OCI-LY1 (cell line): ENCODE data around the gene CAMTA1.

ENCODE experiments used
- H2AFZ ChIP-seq: fragments of 200-600 bp; sonication (generic), shearing (Covaris generic); 2 replicates; pipeline ENCODE4 v1.6.0; 2014; ENCODE audit warnings: antibody characterized with exemption, mild to moderate bottlenecking, low read length
- H3F3A ChIP-seq: fragments of 200-600 bp; sonication (generic), shearing (Covaris generic); 2 replicates; pipeline ENCODE4 v1.6.0; 2014; ENCODE audit warnings: mild to moderate bottlenecking, antibody characterized with exemption, low read length, moderate library complexity; ENCODE audit not compliant: insufficient read depth
- H3K27ac ChIP-seq: fragments of 200-600 bp; sonication (generic); 2 replicates; pipeline ENCODE4 v1.5.1; 2014; ENCODE audit warnings: low read length, mixed run types, mild to moderate bottlenecking, low read depth; ENCODE audit not compliant: poor library complexity, severe bottlenecking
- H3K27me3 ChIP-seq: fragments of 200-600 bp; sonication (generic); 2 replicates; pipeline ENCODE4 v1.6.0; 2014; ENCODE audit warnings: antibody characterized with exemption, mild to moderate bottlenecking, low read length, moderate library complexity; ENCODE audit not compliant: insufficient read depth
- H3K36me3 ChIP-seq: fragments of 200-600 bp; sonication (generic); 2 replicates; pipeline ENCODE4 v1.6.1; 2014; ENCODE audit warnings: mild to moderate bottlenecking, antibody characterized with exemption, low read length, moderate library complexity, mixed read lengths; ENCODE audit not compliant: insufficient read depth
- H3K4me1 ChIP-seq: fragments of 200-600 bp; sonication (generic); 2 replicates; pipeline ENCODE4 v1.5.1; 2014; ENCODE audit warnings: mild to moderate bottlenecking, low read length, moderate library complexity; ENCODE audit not compliant: insufficient read depth, severe bottlenecking
- H3K4me2 ChIP-seq: fragments of 200-600 bp; sonication (generic), shearing (Covaris generic); 2 replicates; pipeline ENCODE4 v1.6.1; 2014; ENCODE audit warnings: low read length
- H3K4me3 ChIP-seq: fragments of 200-600 bp; sonication (generic); 2 replicates; pipeline ENCODE4 v1.5.1; 2014; ENCODE audit warnings: low read length, low read depth, mild to moderate bottlenecking, mixed read lengths; ENCODE audit not compliant: poor library complexity, severe bottlenecking
- H3K79me2 ChIP-seq: fragments of 200-600 bp; shearing (Covaris generic); 2 replicates; pipeline ENCODE4 v1.6.1; 2016; ENCODE audit warnings: mixed run types, low read length, mixed read lengths; ENCODE audit not compliant: insufficient read depth
- H3K9ac ChIP-seq: fragments of 200-600 bp; sonication (generic), shearing (Covaris generic); 2 replicates; pipeline ENCODE4 v1.6.1; 2014; ENCODE audit warnings: mild to moderate bottlenecking, low read length, mixed read lengths
- H3K9me2 ChIP-seq: fragments of 200-600 bp; sonication (generic), shearing (Covaris generic); 2 replicates; pipeline ENCODE4 v1.6.1; 2014; ENCODE audit warnings: low read depth, mild to moderate bottlenecking, low read length, mixed read lengths
- H3K9me3 ChIP-seq: fragments of 200-600 bp; shearing (Covaris generic); 2 replicates; pipeline ENCODE4 v1.6.1; 2014; ENCODE audit warnings: low read length, mixed read lengths
- H4K20me1 ChIP-seq: fragments of 200-600 bp; sonication (generic), shearing (Covaris generic); 2 replicates; pipeline ENCODE4 v1.6.0; 2016; ENCODE audit warnings: mild to moderate bottlenecking, low read length; ENCODE audit not compliant: insufficient read depth
- EZH2 ChIP-seq: fragments of 200-600 bp; sonication (generic), shearing (Covaris generic); IDR thresholded peaks from 2 replicates; pipeline ENCODE4 v1.8.0; 2017; ENCODE audit warnings: borderline replicate concordance, mixed run types, mild to moderate bottlenecking, antibody characterized with exemption, low read length, moderate library complexity, mixed read lengths
- TF ChIP-seq, protein P1 (sequence below): fragments of 200-600 bp; sonication (generic), shearing (Covaris generic); IDR thresholded peaks from 2 replicates; pipeline ENCODE4 v1.5.1; 2017; ENCODE audit warnings: mild to moderate bottlenecking, antibody characterized with exemption, low read length, moderate library complexity, mixed read lengths

Gene CAMTA1

DNA sequence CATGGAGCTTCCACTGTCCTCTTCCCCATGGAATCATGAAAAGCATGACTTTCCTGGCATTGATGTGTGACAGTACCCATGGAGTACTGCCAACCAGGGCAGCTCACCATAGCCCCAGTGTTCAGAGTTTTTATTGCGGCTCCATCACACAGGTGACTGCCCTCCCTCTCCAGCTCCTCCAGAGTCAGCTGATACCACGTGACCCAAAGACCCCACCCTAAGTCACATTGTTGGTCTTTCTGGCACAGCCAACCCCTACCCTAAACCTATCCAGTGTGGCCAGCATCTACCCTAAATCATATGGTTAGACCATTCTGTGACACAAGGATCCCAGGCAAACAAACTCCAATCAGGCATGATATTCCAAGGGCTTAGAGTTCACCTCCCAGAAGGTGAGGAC, 908.4 kb downstream of the CAMTA1 start:
- no peaks in the 10 kb centered on the region for H3K4me1 ChIP-seq
- H3K79me2 ChIP-seq: no peaks in the 10 kb centered on the region
- no peak overlapping the region for H2AFZ ChIP-seq
- no peak overlapping the region for H3K4me3 ChIP-seq
- H3K36me3 ChIP-seq: no peaks in the 10 kb centered on the region; the same call in 1 of the 2 replicates
- H3K4me2 ChIP-seq: no peak overlapping the region
- H3K9me3 ChIP-seq: no peaks in the 10 kb centered on the region
- no peaks in the 10 kb centered on the region for H4K20me1 ChIP-seq
- H3F3A ChIP-seq: no peaks in the 10 kb centered on the region
- H3K9me2 ChIP-seq: no peaks in the 10 kb centered on the region
- H3K9ac ChIP-seq: no peak overlapping the region
- TF ChIP-seq, protein P1, sequence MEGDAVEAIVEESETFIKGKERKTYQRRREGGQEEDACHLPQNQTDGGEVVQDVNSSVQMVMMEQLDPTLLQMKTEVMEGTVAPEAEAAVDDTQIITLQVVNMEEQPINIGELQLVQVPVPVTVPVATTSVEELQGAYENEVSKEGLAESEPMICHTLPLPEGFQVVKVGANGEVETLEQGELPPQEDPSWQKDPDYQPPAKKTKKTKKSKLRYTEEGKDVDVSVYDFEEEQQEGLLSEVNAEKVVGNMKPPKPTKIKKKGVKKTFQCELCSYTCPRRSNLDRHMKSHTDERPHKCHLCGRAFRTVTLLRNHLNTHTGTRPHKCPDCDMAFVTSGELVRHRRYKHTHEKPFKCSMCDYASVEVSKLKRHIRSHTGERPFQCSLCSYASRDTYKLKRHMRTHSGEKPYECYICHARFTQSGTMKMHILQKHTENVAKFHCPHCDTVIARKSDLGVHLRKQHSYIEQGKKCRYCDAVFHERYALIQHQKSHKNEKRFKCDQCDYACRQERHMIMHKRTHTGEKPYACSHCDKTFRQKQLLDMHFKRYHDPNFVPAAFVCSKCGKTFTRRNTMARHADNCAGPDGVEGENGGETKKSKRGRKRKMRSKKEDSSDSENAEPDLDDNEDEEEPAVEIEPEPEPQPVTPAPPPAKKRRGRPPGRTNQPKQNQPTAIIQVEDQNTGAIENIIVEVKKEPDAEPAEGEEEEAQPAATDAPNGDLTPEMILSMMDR: no peak
- TF ChIP-seq EZH2: no peak
- H3K27ac ChIP-seq: no peak overlapping the region
- no peaks in the 10 kb centered on the region; the same call in 1 of the 2 replicates for H3K27me3 ChIP-seq

DNA sequence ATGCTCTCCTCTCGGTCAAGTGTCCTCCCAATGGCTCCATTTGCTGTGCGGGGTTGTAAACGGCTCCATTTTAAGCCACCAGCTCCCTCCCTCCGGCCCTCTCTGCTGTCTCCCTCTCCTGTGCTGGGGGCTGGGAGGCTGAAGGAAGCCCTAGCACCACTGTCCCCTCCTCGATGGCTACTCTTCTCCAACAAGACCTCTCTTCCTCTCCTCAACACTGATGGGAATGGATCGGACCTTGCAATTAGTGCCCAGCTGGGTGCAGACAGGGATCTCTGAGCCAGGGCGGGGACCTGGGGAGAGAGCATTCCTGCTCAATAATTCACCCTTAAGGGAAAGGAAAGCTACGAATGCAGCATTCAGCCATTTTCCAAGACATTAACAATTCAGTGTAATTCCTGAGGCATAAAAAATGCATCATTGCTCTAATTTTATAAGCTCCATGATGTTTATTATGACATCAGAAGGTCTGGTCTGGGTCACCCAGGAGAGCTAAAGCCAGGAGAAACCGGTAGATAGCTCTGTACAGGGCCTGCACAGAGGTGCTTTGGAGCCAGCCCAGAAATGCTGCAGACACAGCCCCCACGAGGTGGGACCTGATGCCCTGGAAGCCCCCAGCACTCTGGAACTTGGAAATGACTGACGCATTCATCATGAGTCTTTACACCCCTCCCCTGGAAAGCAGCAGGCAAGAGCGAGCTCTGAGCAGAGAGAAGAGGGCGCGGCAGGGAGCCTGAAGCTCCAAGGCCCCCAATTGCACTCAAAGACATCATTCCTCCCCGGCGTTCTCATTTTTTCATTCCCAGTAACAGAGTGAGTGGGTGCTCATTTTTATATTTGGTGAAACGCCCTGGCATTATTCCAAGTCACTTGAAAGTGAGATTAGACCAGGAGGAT, 909.6 kb downstream of the CAMTA1 start:
- Histone ChIP-seq H3K36me3 (no peaks in the 10 kb centered on the region; the same call in 1 of the 2 replicates), H3K27me3 (no peaks in the 10 kb centered on the region; the same call in 1 of the 2 replicates), H3K9me3 (no peaks in the 10 kb centered on the region), H3K9ac (no peak overlapping the region), H3K27ac (no peak overlapping the region), H3K9me2 (no peaks in the 10 kb centered on the region), H3K4me2 (no peak overlapping the region), H4K20me1 (no peaks in the 10 kb centered on the region), H3K4me3 (no peak overlapping the region), H3F3A (no peaks in the 10 kb centered on the region), H3K79me2 (no peaks in the 10 kb centered on the region), H3K4me1 (no peaks in the 10 kb centered on the region), H2AFZ (no peak overlapping the region)
- TF ChIP-seq, protein P1: no peak
- no peak for TF ChIP-seq EZH2

DNA sequence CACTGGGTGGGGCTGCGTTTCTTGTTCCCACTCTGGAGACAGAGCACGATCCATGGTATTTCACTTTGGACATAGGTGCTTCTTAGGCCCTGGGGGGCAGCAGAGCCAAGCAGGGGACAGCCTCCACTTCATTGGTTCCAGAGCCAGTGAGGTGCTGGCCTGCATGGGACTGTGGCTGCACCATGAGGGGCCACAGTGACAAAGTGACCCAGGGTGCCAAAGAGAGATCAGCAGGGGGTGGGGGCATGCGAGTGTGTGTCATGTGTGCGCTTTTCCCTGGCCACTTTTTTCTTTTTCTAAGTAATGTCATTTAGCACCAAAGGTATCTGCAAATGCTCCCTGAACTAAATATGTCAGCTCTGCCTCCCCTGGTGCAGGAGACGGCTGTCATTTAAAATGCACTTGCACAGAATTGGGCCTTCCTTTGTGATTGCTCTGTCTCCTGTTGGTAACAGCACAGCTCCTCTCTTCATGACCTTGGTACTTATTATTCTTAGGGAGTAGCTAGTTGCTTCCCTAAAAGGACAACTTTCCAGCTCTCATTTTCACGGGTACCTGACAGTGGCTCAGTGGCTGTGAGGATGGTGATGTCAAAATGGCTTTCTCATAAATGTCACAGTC, 910.4 kb downstream of the CAMTA1 start:
- Histone ChIP-seq H3K4me2 (no peak overlapping the region), H3K79me2 (no peaks in the 10 kb centered on the region), H3K27me3 (no peaks in the 10 kb centered on the region; the same call in 1 of the 2 replicates), H3K9me2 (no peaks in the 10 kb centered on the region), H2AFZ (no peak overlapping the region), H3K9me3 (no peaks in the 10 kb centered on the region), H3K27ac (no peak overlapping the region), H3F3A (no peaks in the 10 kb centered on the region), H3K4me1 (no peaks in the 10 kb centered on the region), H3K4me3 (no peak overlapping the region), H3K36me3 (no peaks in the 10 kb centered on the region; the same call in 1 of the 2 replicates), H4K20me1 (no peaks in the 10 kb centered on the region), H3K9ac (no peak overlapping the region)
- TF ChIP-seq, protein P1: no peak
- no peak for TF ChIP-seq EZH2
